ENCODE data around the gene SLC39A10. TPM values are rescaled to one million over a fixed set of nuclear protein-coding genes. Genes with fewer than 3 reads are reported as not detected.
A peak's percentile ranks its signal among the peaks of the same experiment; 100 is the strongest.

Gene SLC39A10
- total and polyA plus RNA-seq, 2 donors (not counting 1 experiment from before 2014, with no cell fraction given), result 18.6 to 99.3 TPM

DNA sequence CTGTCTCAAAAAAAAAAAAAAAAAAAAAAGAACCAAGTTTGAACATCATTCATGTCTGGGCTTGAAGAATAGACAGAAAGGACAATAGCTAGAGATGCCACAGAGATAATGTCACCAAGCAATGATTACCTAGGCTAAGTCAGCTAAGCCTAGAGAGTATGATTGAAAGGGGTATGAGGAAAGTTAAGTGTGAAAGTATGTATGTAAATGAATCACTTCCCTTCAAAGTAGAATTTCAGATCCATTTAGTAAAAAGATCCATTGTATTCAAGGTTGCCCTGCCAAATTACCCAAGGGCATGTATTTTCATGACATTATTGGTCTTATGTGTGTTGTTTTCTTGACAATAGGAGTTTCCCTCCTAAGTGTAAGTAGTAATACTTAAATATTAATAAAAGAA is 34.1 kb upstream of the SLC39A10 start:
- TF ChIP-seq, protein P1, sequence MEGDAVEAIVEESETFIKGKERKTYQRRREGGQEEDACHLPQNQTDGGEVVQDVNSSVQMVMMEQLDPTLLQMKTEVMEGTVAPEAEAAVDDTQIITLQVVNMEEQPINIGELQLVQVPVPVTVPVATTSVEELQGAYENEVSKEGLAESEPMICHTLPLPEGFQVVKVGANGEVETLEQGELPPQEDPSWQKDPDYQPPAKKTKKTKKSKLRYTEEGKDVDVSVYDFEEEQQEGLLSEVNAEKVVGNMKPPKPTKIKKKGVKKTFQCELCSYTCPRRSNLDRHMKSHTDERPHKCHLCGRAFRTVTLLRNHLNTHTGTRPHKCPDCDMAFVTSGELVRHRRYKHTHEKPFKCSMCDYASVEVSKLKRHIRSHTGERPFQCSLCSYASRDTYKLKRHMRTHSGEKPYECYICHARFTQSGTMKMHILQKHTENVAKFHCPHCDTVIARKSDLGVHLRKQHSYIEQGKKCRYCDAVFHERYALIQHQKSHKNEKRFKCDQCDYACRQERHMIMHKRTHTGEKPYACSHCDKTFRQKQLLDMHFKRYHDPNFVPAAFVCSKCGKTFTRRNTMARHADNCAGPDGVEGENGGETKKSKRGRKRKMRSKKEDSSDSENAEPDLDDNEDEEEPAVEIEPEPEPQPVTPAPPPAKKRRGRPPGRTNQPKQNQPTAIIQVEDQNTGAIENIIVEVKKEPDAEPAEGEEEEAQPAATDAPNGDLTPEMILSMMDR (IDR thresholded peaks at IDR 0.05), result no peak
- no peak for TF ChIP-seq EZH2 (IDR thresholded peaks at IDR 0.05; ENCODE audit: borderline replicate concordance, insufficient read depth, low read depth, low read length, poor library complexity, severe bottlenecking)
- no peak for ATAC-seq (ENCODE audit: low read depth)
- CTCF ChIA-PET, result interaction anchor here (0.8 to 1.0 kb wide), 2 partner anchors 9 to 14 kb away, joined by 3 to 4 read pairs; no protein-coding TSS in a partner anchor

DNA sequence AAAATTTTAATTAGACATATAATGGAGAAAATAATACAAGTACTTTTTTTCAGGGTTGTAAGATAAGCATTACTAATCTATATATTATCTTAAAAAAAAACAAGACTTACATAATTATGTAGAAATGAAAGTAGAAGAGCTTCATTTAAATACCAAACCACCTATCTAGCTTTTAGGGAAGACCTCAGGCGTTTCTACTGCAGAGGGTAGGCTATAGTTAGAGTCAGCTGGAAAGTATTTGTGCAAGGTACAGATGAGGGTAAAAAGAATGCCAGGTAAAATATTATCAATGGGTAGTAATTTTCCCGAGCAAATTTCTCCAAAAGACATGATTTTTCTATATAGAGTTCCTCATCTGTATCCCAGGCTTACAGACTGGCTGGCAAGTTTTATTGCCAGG is 30.5 kb upstream of the SLC39A10 start:
- TF ChIP-seq EZH2 (IDR thresholded peaks at IDR 0.05; ENCODE audit: borderline replicate concordance, insufficient read depth, low read depth, low read length, poor library complexity, severe bottlenecking), result no peak
- TF ChIP-seq, protein P1 (IDR thresholded peaks at IDR 0.05), result no peak
- Histone ChIP-seq H3K9ac (ENCODE audit: low read length) (no peak overlapping the region), H3K79me2 (ENCODE audit: control insufficient read depth, insufficient read depth, low read length) (no peaks in the 10 kb centered on the region), H3K4me2 (replicated peaks; ENCODE audit: low read depth, low read length, poor library complexity, severe bottlenecking) (no peak overlapping the region), H3K4me1 (ENCODE audit: control insufficient read depth in 2 of 2, insufficient read depth in 2 of 2, low read length in 2 of 2) (peaks cover 4 to 8% of the 10 kb centered on the region in 2 donors), H3K4me3 (ENCODE audit: control extremely low read depth in 1 of 5, extremely low read depth in 1 of 5, insufficient read depth in 1 of 5, low read depth in 2 of 5, low read length in 4 of 5) (no peak overlapping the region), H3K27me3 (replicated peaks in 1 of 4; ENCODE audit: control extremely low read depth in 1 of 4, control insufficient read depth in 3 of 4, insufficient read depth in 4 of 4, low read length in 3 of 4) (no peaks in the 10 kb centered on the region), H3K27ac (ENCODE audit: low read length in 2 of 2) (peak overlapping the region in 1 of 2 donors; percentile 59), H4K20me1 (ENCODE audit: control insufficient read depth, insufficient read depth, low read length, poor library complexity, severe bottlenecking) (no peaks in the 10 kb centered on the region), H3K9me3 (ENCODE audit: control extremely low read depth in 1 of 3, control insufficient read depth in 2 of 3, insufficient read depth in 1 of 3, low read length in 2 of 3) (no peaks in the 10 kb centered on the region), H2AFZ (ENCODE audit: insufficient read depth, low read depth, low read length, poor library complexity, severe bottlenecking) (peak overlapping the region; percentile 22), H3K36me3 (replicated peaks in 1 of 2; ENCODE audit: control extremely low read depth in 1 of 2, control insufficient read depth in 1 of 2, extremely low read depth in 1 of 2, insufficient read depth in 2 of 2, low read length in 1 of 2) (no peaks in the 10 kb centered on the region)
- Mint-ChIP-seq H3K4me3 (no peak overlapping the region), H3K27ac (no peak overlapping the region), H3K27me3 (no peaks in the 10 kb centered on the region), H3K9me3 (ENCODE audit: insufficient read depth) (no peaks in the 10 kb centered on the region), H3K4me1 (peaks cover 14% of the 10 kb centered on the region)
- POLR2A ChIA-PET, result no interaction called here
- DNase-seq, result no peak
- CTCF ChIA-PET, result interaction anchor here (1.3 to 1.4 kb wide), 2 partner anchors 11 to 30 kb away, joined by 3 to 4 read pairs; no protein-coding TSS in a partner anchor
- ATAC-seq (ENCODE audit: low read depth), result no peak
- intact Hi-C loops (cut with micrococcal nuclease), result loop anchor here (5.0 kb wide), 1 partner anchor 34 kb away; no protein-coding TSS in a partner anchor
- WGBS (ENCODE audit: insufficient coverage), result no CpG with 5 or more reads among the region's 2 CpGs

More for the DNA sequence above, 34.1 kb upstream of the SLC39A10 start:
- Histone ChIP-seq H2AFZ (ENCODE audit: insufficient read depth, low read depth, low read length, poor library complexity, severe bottlenecking) (no peak overlapping the region), H3K79me2 (ENCODE audit: control insufficient read depth, insufficient read depth, low read length) (no peaks in the 10 kb centered on the region), H4K20me1 (ENCODE audit: control insufficient read depth, insufficient read depth, low read length, poor library complexity, severe bottlenecking) (no peaks in the 10 kb centered on the region), H3K4me1 (ENCODE audit: control insufficient read depth in 2 of 2, insufficient read depth in 2 of 2, low read length in 2 of 2) (peaks cover 4 to 8% of the 10 kb centered on the region in 2 donors), H3K4me2 (replicated peaks; ENCODE audit: low read depth, low read length, poor library complexity, severe bottlenecking) (no peak overlapping the region), H3K9ac (ENCODE audit: low read length) (no peak overlapping the region), H3K27ac (ENCODE audit: low read length in 2 of 2) (no peak overlapping the region), H3K9me3 (ENCODE audit: control extremely low read depth in 1 of 3, control insufficient read depth in 2 of 3, insufficient read depth in 1 of 3, low read length in 2 of 3) (no peaks in the 10 kb centered on the region), H3K4me3 (ENCODE audit: control extremely low read depth in 1 of 5, extremely low read depth in 1 of 5, insufficient read depth in 1 of 5, low read depth in 2 of 5, low read length in 4 of 5) (no peak overlapping the region), H3K27me3 (replicated peaks in 1 of 4; ENCODE audit: control extremely low read depth in 1 of 4, control insufficient read depth in 3 of 4, insufficient read depth in 4 of 4, low read length in 3 of 4) (no peaks in the 10 kb centered on the region), H3K36me3 (replicated peaks in 1 of 2; ENCODE audit: control extremely low read depth in 1 of 2, control insufficient read depth in 1 of 2, extremely low read depth in 1 of 2, insufficient read depth in 2 of 2, low read length in 1 of 2) (no peaks in the 10 kb centered on the region)
- intact Hi-C loops (cut with micrococcal nuclease), result no loop called here
- Mint-ChIP-seq H3K4me1 (peaks cover 18% of the 10 kb centered on the region), H3K4me3 (no peak overlapping the region), H3K27me3 (no peaks in the 10 kb centered on the region), H3K27ac (no peak overlapping the region), H3K9me3 (ENCODE audit: insufficient read depth) (no peaks in the 10 kb centered on the region)
- POLR2A ChIA-PET, result no interaction called here
- no peak for DNase-seq
